ENCODE measurements around the gene CEACAM18. TPM values are rescaled to one million over a fixed set of nuclear protein-coding genes. Genes with fewer than 3 reads are reported as not detected.

CEACAM18 gene
- total and polyA plus RNA-seq, 2 of the 8 experiments (the other 6 are each of a cell fraction or from before 2014, with no cell fraction given): not detected

DNA sequence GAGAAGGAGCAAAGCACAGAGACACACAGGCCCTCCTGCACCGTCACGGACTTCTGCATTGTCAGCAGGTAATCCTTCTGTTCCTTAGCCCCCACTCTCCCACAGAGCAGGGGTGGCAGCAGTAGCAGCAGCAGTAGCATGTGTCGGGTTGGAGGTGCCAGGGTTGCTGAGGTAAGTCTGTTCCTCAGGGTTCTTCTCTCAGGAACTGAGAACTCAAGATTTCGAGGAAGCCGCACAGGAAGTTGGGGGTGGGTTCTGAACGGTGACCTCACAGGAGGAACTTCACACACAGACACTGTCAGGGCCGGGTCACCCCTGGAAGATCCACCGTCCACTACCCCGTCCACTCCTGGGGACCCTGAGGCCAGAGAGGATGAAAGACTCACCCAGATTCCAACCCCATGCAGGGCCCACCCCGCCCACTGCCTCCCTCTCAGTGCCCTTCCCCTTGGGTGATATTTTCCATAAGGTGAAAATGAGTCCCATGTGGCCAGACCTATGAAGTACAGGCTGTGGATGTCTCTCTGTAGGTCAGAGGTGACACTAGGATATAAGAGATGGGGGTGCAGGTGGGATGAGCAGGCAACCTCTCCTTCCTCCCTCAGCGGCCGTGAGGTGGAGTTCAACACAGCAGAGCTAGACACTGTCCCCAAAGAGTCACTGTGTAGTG lies 23.4 kb downstream of the CEACAM18 start, which contains the start of gene SIGLEC12:
Gene SIGLEC12, minus strand, starts transcription at position 207 of the 670 bp plus-strand sequence. Its CDS starts 67 bp downstream, at position 140.
- Histone ChIP-seq H3K4me2 (ENCODE audit: insufficient read depth in 1 of 2, low read depth in 2 of 2, low read length in 2 of 2) (no peak within 1 kb of the TSS), H2BK12ac (ENCODE audit: low read depth, low read length) (no peak within 1 kb of the TSS), H4K91ac (replicated peaks; ENCODE audit: insufficient read length, low read length) (no peak within 1 kb of the TSS), H3K79me2 (ENCODE audit: control insufficient read depth in 1 of 2, insufficient read depth in 2 of 2, low read length in 2 of 2) (no peaks in the 10 kb centered on the region), H4K8ac (ENCODE audit: extremely low read depth, insufficient read depth, low read length) (no peak within 1 kb of the TSS), H2BK20ac (ENCODE audit: low read length) (no peak within 1 kb of the TSS), H3K27ac (ENCODE audit: low read depth, low read length) (no peak within 1 kb of the TSS), H2BK15ac (ENCODE audit: low read length) (no peak within 1 kb of the TSS), H3K4me3 (ENCODE audit: extremely low read depth in 1 of 4, insufficient read depth in 2 of 4, low read depth in 3 of 4, low read length in 4 of 4) (no peak within 1 kb of the TSS), H3K4me1 (replicated peaks in 1 of 4; ENCODE audit: control insufficient read depth in 3 of 4, insufficient read depth in 4 of 4, low read length in 3 of 4) (no peaks in the 10 kb centered on the region), H3K79me1 (ENCODE audit: low read depth, low read length) (no peaks in the 10 kb centered on the region), H3K27me3 (replicated peaks in 1 of 4; ENCODE audit: control insufficient read depth in 3 of 4, extremely low read depth in 1 of 4, insufficient read depth in 3 of 4, low read length in 3 of 4) (no peaks in the 10 kb centered on the region), H3K23me2 (ENCODE audit: low read depth, low read length) (no peaks in the 10 kb centered on the region), H3K36me3 (ENCODE audit: control insufficient read depth in 2 of 4, insufficient read depth in 4 of 4, low read length in 3 of 4) (no peaks in the 10 kb centered on the region), H2BK5ac (ENCODE audit: low read depth, low read length) (no peak within 1 kb of the TSS), H2AFZ (ENCODE audit: low read length) (no peak within 1 kb of the TSS), H3K23ac (ENCODE audit: insufficient read length) (no peak within 1 kb of the TSS), H3K14ac (ENCODE audit: insufficient read length) (no peak within 1 kb of the TSS), H3K9ac (replicated peaks in 1 of 4; ENCODE audit: extremely low read depth in 1 of 4, low read depth in 3 of 4, low read length in 3 of 4) (no peak within 1 kb of the TSS), H3K56ac (replicated peaks; ENCODE audit: insufficient read length, low read depth, low read length) (no peak within 1 kb of the TSS), H3K18ac (ENCODE audit: extremely low read depth, low read length) (no peak within 1 kb of the TSS), H4K20me1 (replicated peaks in 1 of 2; ENCODE audit: control insufficient read depth in 1 of 2, insufficient read depth in 2 of 2, low read length in 2 of 2) (no peaks in the 10 kb centered on the region), H3K4ac (replicated peaks; ENCODE audit: insufficient read length, low read depth, low read length) (no peak within 1 kb of the TSS), H2AK5ac (ENCODE audit: low read depth, low read length) (no peak within 1 kb of the TSS), H2BK120ac (replicated peaks; ENCODE audit: low read depth, low read length) (no peak within 1 kb of the TSS), H3K9me3 (ENCODE audit: insufficient read depth in 2 of 2, low read depth in 1 of 2, low read length in 1 of 2) (peaks cover 68 to 88% of the 10 kb centered on the region in 2 experiments), H4K5ac (ENCODE audit: insufficient read length, low read depth, low read length) (no peak within 1 kb of the TSS)
- ChIA-PET CTCF (ENCODE audit: partially characterized antibody) (interaction anchor here (0.8 to 1.0 kb wide), 3 partner anchors 12 to 49 kb away, joined by 3 read pairs; no protein-coding TSS in a partner anchor), POLR2A (ENCODE audit: partially characterized antibody) (no interaction called here)
- no peak for TF ChIP-seq FOSL1 (IDR thresholded peaks at IDR 0.05; ENCODE audit: insufficient read depth, low read depth, low read length)
- TF ChIP-seq ZNF274 (IDR thresholded peaks at IDR 0.05; ENCODE audit: borderline replicate concordance, extremely low read depth, low read length): no peak
- TF ChIP-seq GABPA (IDR thresholded peaks at IDR 0.05; ENCODE audit: borderline replicate concordance, insufficient read depth, low read length): no peak
- TF ChIP-seq EP300 (IDR thresholded peaks at IDR 0.05; ENCODE audit: borderline replicate concordance in 1 of 2, low read depth in 2 of 2, low read length in 2 of 2): no peak
- no peak for TF ChIP-seq KDM4A (IDR thresholded peaks at IDR 0.05; ENCODE audit: low read depth, low read length, severe bottlenecking)
- no peak for TF ChIP-seq JUN (IDR thresholded peaks at IDR 0.05; ENCODE audit: low read depth, low read length)
- no peak for TF ChIP-seq CREB1 (IDR thresholded peaks at IDR 0.05)
- TF ChIP-seq BCL11A (IDR thresholded peaks at IDR 0.05; ENCODE audit: low read depth in 2 of 2, low read length in 2 of 2): no peak
- TF ChIP-seq TEAD4 (IDR thresholded peaks at IDR 0.05; ENCODE audit: low read depth, low read length): no peak
- no peak for TF ChIP-seq EGR1 (IDR thresholded peaks at IDR 0.05; ENCODE audit: borderline replicate concordance, low read depth, low read length)
- TF ChIP-seq TBP (IDR thresholded peaks at IDR 0.05; ENCODE audit: low read depth, low read length): no peak
- no peak for TF ChIP-seq EZH2 (IDR thresholded peaks at IDR 0.05; ENCODE audit: low read depth, low read length, severe bottlenecking)
- TF ChIP-seq, protein P1, sequence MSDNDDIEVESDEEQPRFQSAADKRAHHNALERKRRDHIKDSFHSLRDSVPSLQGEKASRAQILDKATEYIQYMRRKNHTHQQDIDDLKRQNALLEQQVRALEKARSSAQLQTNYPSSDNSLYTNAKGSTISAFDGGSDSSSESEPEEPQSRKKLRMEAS (IDR thresholded peaks at IDR 0.05): no peak
- no peak for DNase-seq (ENCODE audit: low read depth in 1 of 2, low spot score in 2 of 2)
- WGBS, 2 experiments (ENCODE audit: extremely low coverage in 1 of 2, insufficient coverage in 1 of 2, insufficient read length in 1 of 2, insufficient replicate concordance in 2 of 2, low coverage in 1 of 2, low lambda C conversion rate in 2 of 2, missing lambda C conversion rate in 1 of 2): 83% methylated on average over 10 of the region's 12 CpGs; no CpG with 5 or more reads in 1 of the 2 experiments
- no peak for FAIRE-seq

Measured in H1 (cell line).